Activated T-helper 1 cell treated with anti-CD3 and anti-CD28 coated beads, Interleukin-12 subunit alpha, Interleukin-12 subunit beta, Interleukin-2, Interleukin-4 antibody, amounts not matched to agents 30 ng/mL and 10 ng/mL and 1 ng/mL, durations not matched to agents 14 hours and 24 hours and 36 hours (primary cell): Measurements from ENCODE around the gene CLPSL2. TPM values are rescaled to one million over a fixed set of nuclear protein-coding genes. Genes with fewer than 3 reads are reported as not detected.

Experiments used
- DNase-seq: peaks from one replicate; pipeline ENCODE4 v3.0.0; 2021; ENCODE audit warnings: low spot score
- H3K27ac Mint-ChIP-seq: one replicate; pipeline ENCODE4 v1.8.0; 2021; ENCODE audit warnings: mild to moderate bottlenecking, mixed read lengths
- H3K27me3 Mint-ChIP-seq: one replicate; pipeline ENCODE4 v1.8.0; 2022; ENCODE audit warnings: mild to moderate bottlenecking, moderate library complexity, mixed read lengths; ENCODE audit not compliant: insufficient read depth
- H3K36me3 Mint-ChIP-seq: one replicate; pipeline ENCODE4 v1.8.0; 2021; ENCODE audit warnings: low read depth, mixed read lengths
- H3K4me1 Mint-ChIP-seq: one replicate; pipeline ENCODE4 v1.8.0; 2021; ENCODE audit warnings: low read depth, mixed read lengths
- H3K4me3 Mint-ChIP-seq: one replicate; pipeline ENCODE4 v1.8.0; 2021; ENCODE audit warnings: mild to moderate bottlenecking, moderate library complexity, mixed read lengths
- H3K9me3 Mint-ChIP-seq: one replicate; pipeline ENCODE4 v1.8.0; 2021; ENCODE audit warnings: mixed read lengths
- intact Hi-C: fragments of 100-400 bp; cut with micrococcal nuclease; formaldehyde crosslinking; loops from one replicate; pipeline ENCODE4 v1.15.1; 2024
- total RNA-seq: library from RNA; stranded (reverse); gene quantifications from 2 replicates; pipeline ENCODE4 v1.2.3, GENCODE V29; 2022

Gene CLPSL2
- total RNA-seq, 1 donor from 2014 or later = not detected

DNA sequence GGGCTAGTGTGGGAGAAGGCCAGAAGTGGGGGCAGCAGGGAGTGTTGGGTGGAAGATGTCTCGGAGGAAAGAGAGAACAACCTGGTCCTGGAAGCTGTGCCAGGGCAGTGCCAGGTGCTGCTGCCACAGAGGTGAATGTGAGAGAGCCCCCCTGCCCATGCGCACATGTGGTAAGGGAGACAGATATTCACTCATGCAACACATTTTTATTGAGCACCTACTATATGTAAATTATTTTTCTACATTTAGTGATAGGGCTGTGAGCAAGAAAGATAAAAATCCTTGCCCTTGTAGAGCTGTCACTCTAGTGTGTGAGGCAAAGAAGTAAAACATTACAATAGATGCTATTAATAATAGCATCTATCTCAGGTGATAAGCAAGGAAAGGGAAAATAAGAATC lies 4.9 kb downstream of the CLPSL2 start:
- intact Hi-C loops = no loop called here
- Mint-ChIP-seq H3K27ac (no peak overlapping the region), H3K36me3 (no peaks in the 10 kb centered on the region), H3K27me3 (peaks cover 20% of the 10 kb centered on the region), H3K9me3 (no peaks in the 10 kb centered on the region), H3K4me3 (no peak overlapping the region), H3K4me1 (no peaks in the 10 kb centered on the region)
- no peak for DNase-seq

DNA sequence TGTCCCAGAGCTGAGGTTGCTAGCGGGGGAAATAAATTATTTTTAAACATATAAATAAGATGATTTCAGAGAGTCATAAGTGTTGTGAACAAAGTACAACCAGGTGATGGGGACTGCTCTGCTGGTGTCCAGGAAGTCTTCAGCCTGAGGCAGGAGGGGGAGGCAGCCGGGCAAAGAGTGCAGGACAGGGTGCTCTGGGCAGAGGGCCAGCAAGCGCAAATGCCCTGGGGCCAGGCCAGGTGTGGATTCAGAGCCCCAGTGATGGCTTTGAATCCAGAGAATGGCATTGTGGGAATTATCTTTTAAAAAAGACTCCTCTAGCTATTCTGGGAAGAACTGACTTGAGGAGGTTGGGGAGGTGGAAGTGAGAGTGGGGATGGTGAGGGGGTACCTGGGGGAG lies 6.0 kb downstream of the CLPSL2 start:
- Mint-ChIP-seq H3K36me3 (no peaks in the 10 kb centered on the region), H3K4me3 (no peak overlapping the region), H3K4me1 (no peaks in the 10 kb centered on the region), H3K27me3 (peaks cover 22% of the 10 kb centered on the region), H3K27ac (no peak overlapping the region), H3K9me3 (no peaks in the 10 kb centered on the region)
- no peak for DNase-seq
- intact Hi-C loops = no loop called here

DNA sequence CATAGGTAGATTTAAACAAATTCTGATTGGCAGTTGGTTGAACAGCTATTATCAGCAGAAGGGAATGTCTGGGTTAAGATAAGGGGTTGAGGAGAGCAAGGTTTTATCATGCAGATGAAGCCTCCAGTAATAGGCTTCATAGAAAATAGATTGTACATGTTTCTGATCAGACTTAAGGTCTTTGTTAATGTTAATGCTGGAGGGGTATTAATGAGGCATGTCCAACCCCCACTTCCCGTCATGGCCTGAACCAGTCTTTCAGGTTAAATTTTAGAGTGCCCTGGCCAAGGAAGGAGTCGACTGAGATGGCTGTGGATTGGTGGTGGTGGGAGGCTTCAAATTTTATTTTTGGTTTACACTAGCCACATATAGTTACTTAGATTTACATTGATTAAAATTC lies 7.8 kb downstream of the CLPSL2 start:
- H3K4me1 Mint-ChIP-seq = no peaks in the 10 kb centered on the region
- no peak overlapping the region for H3K4me3 Mint-ChIP-seq
- no peak overlapping the region for H3K27ac Mint-ChIP-seq
- no peaks in the 10 kb centered on the region for H3K36me3 Mint-ChIP-seq
- no peaks in the 10 kb centered on the region for H3K9me3 Mint-ChIP-seq
- intact Hi-C loops = no loop called here
- H3K27me3 Mint-ChIP-seq = peaks cover 22% of the 10 kb centered on the region
- no peak for DNase-seq

DNA sequence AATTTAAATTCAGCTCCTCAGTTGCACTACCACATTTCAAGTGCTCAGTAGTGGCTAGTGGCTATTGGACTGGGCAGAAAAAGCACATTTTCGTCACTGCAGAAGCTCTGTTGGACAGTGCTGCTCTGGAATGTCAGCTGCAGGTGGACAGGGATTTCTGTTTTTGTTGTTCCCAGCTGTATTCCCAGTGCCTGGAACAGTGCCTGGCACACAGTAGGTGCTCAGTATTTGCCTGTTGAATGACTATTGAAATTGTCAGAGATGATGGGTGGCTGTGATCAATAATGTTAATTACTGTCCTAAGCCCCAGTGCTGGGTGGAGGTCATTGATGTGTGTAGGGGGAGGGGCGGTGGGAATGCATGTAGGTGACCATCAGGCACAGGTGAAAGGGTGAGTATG lies 9.9 kb downstream of the CLPSL2 start:
- no peak for DNase-seq
- Mint-ChIP-seq H3K27me3 (peaks cover 24% of the 10 kb centered on the region), H3K9me3 (no peaks in the 10 kb centered on the region), H3K27ac (no peak overlapping the region), H3K4me3 (no peak overlapping the region), H3K36me3 (no peaks in the 10 kb centered on the region), H3K4me1 (no peaks in the 10 kb centered on the region)
- intact Hi-C loops = no loop called here

DNA sequence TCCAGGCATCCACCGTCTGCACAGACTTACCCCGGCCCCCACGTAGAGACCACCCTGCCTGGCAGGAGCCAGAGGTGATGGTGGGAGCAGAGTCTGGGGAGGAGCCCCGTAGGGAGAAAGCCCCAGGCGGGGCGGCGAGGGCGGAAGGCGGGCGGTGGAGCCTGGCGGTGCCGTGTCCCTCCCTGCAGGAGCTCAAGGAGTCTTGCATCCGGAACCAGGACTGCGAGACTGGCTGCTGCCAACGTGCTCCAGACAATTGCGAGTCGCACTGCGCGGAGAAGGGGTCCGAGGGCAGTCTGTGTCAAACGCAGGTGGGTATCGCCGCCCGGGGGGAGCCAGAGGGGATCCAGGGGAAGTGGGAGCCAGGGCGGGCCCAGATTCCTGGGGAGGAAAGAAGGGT lies 10.4 kb downstream of the CLPSL2 start:
- H3K36me3 Mint-ChIP-seq = no peaks in the 10 kb centered on the region
- no peak overlapping the region for H3K27ac Mint-ChIP-seq
- intact Hi-C loops = no loop called here
- H3K4me1 Mint-ChIP-seq = no peaks in the 10 kb centered on the region
- peaks cover 24% of the 10 kb centered on the region for H3K27me3 Mint-ChIP-seq
- no peaks in the 10 kb centered on the region for H3K9me3 Mint-ChIP-seq
- H3K4me3 Mint-ChIP-seq = no peak overlapping the region
- no peak for DNase-seq

DNA sequence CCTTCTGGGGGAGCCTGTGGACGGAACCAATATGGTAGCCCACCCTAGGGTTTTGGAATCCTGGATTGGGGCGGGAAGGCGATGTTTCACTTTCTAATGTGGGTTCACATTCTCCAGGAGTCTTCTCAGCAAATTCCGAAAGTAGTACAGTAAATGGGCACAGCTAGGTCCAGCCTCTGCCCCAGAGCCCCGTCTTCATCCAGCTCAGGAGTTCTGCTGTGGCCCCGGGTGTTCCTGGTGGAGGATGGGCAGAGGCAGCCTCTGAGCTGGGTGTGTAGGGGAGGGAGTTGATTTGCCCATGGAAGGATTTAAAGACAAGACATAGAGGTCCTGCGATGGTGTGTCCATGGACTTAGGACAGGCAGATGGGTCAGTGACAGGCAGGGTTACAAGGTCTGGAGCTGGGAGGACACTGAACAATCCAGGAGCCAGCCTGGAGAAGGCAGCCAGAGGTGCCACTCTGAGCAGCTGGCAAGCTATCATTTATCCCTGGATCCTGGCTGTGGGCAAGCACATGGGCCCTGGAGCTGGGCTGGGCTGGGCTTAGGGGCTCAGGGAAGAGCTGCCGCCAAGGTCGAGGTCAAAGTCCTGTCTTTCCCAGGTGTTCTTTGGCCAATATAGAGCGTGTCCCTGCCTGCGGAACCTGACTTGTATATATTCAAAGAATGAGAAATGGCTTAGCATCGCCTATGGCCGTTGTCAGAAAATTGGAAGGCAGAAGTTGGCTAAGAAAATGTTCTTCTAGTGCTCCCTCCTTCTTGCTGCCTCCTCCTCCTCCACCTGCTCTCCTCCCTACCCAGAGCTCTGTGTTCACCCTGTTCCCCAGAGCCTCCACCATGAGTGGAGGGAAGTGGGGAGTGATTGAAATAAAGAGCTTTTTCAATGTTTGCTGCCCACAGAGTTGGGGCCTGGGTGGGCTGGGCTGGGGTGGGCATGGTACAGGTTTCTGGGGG lies 11.1 kb downstream of the CLPSL2 start:
- no peaks in the 10 kb centered on the region for H3K36me3 Mint-ChIP-seq
- no peaks in the 10 kb centered on the region for H3K4me1 Mint-ChIP-seq
- H3K27ac Mint-ChIP-seq = no peak overlapping the region
- H3K4me3 Mint-ChIP-seq = no peak overlapping the region
- H3K27me3 Mint-ChIP-seq = peaks cover 24% of the 10 kb centered on the region
- no peaks in the 10 kb centered on the region for H3K9me3 Mint-ChIP-seq
- intact Hi-C loops = no loop called here
- DNase-seq = no peak

DNA sequence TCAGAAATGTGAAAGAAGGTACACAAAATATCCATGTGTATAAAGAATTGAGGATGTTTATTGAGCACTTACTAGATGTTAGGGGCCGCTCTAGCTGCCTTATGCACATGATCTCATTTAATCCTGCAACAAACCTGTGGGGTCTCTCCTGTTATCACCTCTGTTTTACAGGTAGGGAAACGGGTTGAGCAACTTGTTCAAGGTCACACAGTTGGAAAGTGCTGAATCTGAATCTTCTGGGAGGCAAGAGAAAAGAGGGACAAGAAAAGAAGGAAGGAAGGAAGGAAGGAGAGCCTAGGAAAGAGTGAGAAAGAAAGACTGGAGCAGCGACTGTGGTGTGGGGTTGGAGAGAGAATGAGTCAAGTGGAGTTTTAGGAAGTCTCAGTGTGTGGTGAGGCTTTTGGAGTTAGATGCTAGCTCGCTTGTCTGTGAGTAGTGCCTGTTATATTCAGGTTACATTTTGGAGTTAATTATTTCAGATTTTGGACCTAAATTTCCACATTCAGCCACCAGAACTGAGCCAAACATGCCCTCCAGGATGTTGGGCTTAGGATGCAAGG lies 12.1 kb downstream of the CLPSL2 start:
- Mint-ChIP-seq H3K4me1 (no peaks in the 10 kb centered on the region), H3K9me3 (no peaks in the 10 kb centered on the region), H3K27me3 (peaks cover 24% of the 10 kb centered on the region), H3K4me3 (no peak overlapping the region), H3K27ac (no peak overlapping the region), H3K36me3 (no peaks in the 10 kb centered on the region)
- no peak for DNase-seq
- intact Hi-C loops = no loop called here

DNA sequence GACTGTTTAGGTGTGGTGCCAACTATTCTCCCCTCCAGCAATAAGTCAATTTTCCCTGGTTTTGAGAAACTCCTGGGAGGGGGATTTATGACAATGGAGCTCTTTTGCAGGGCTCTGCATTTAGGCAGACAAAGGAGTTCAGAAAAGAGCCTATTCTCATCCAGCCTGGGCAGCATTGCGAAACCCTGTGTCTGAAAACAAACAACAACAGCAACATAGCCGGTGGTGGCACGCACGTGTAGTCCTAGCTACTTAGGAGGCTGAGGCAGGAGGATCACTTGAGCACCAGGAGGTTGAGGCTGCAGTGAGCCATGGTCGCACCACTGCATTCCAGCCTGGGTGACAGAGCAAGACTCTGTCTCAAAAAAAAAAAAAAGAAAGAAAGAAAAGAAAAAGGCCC lies 14.3 kb downstream of the CLPSL2 start:
- Mint-ChIP-seq H3K27ac (no peak overlapping the region), H3K27me3 (peaks cover 18% of the 10 kb centered on the region), H3K4me1 (no peaks in the 10 kb centered on the region), H3K36me3 (no peaks in the 10 kb centered on the region), H3K4me3 (no peak overlapping the region), H3K9me3 (no peaks in the 10 kb centered on the region)
- DNase-seq = no peak
- intact Hi-C loops = no loop called here

DNA sequence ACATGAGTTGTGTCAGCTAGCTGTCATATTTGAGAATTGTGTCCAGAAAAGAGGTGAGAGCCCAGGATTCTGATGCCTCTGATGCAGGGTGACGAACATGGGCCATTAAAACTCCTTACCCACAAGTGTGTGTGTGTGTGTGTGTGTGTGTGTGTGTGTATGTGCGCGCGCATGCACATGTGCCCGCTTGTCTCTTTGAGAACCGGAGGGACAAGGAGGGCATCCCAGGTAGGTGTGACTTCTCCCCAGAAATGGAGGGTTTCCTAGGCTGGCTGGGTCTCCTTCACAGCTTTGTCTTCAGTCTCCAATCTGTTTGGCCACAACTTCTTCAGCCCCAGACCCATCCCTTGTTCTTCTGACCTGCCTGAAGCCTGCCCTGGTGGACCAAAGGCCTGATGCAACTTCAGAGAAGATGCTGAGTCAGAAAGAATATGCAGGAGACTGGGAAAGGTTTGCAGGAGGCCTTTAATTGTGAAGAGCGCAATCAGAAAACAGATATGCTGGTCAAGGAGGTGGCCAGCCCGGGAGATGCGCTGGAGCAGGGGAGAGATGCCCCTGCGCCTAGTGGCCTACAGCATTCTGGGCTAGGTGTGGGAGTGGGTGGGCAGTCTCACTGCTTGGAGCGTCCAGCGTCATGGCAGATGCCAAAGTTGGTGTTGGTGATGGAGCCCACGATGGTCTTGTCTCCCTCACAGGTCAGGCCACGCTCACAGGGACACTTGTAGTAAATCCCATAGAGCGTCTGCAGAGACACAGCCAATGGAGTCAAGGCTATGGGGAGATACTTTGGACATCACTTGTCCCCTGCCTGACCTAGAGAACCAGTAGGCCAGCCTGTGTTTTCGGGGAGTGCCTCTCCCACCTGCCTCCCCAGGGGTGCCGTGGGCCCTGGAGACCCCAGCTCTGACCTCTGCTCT lies 18.4 kb downstream of the CLPSL2 start:
- Mint-ChIP-seq H3K27ac (no peak overlapping the region), H3K9me3 (no peaks in the 10 kb centered on the region), H3K36me3 (no peaks in the 10 kb centered on the region), H3K27me3 (peaks cover 7% of the 10 kb centered on the region), H3K4me1 (no peaks in the 10 kb centered on the region), H3K4me3 (no peak overlapping the region)
- intact Hi-C loops = no loop called here
- no peak for DNase-seq

DNA sequence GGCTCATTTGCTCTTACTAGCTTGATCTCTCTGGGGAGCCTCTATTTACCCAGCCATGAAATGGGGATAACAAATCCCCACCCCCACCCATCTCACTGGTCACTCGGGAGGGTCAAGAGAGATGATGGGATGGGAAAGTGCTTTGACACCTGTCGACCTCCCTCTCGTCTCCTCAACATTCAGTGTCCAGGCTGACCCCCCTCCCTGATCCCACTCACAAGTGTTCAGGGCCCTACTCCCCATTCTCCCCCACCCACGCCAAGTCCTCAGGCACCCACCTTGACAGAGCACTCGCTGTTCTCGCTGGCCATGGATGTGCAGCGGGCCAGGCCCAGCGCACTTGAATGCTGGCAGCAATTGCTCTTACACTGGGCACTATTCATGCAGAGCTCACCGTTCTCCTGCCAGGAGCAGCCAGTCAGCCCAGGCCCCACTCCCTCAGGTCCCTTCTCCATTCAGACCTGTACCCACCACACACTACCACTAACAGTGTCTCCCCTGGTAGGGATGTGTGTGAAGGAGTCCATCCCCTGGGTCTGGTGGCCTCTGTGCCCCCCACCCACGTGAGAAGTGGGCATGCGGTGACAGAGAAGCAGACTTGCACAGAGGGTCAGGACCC lies 19.2 kb downstream of the CLPSL2 start:
- no peak for DNase-seq
- Mint-ChIP-seq H3K4me3 (no peak overlapping the region), H3K4me1 (no peaks in the 10 kb centered on the region), H3K27me3 (peaks cover 7% of the 10 kb centered on the region), H3K9me3 (no peaks in the 10 kb centered on the region), H3K27ac (no peak overlapping the region), H3K36me3 (no peaks in the 10 kb centered on the region)
- intact Hi-C loops = no loop called here

DNA sequence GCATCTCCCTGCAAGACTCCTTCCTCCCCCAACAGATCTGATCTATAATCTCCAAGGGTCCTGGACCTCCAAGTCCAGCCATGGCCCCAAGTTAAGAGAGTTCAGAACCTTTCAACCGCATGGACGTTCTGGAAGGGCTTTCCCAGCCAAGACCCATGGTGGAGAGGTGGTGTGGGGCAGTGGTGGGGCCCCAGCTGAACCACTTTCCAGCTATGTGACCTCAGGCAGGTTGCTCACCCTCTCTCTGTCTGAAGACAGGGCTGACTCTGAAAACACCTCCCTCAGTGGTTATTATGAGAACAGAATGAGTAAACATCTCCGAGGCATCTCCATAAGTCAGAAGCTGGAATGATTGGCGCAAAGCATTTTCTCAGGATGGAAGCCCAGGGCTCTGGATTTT lies 19.8 kb downstream of the CLPSL2 start:
- no peak for DNase-seq
- no peaks in the 10 kb centered on the region for H3K4me1 Mint-ChIP-seq
- no peaks in the 10 kb centered on the region for H3K36me3 Mint-ChIP-seq
- intact Hi-C loops = no loop called here
- H3K9me3 Mint-ChIP-seq = no peaks in the 10 kb centered on the region
- peaks cover 7% of the 10 kb centered on the region for H3K27me3 Mint-ChIP-seq
- H3K4me3 Mint-ChIP-seq = no peak overlapping the region
- H3K27ac Mint-ChIP-seq = no peak overlapping the region

DNA sequence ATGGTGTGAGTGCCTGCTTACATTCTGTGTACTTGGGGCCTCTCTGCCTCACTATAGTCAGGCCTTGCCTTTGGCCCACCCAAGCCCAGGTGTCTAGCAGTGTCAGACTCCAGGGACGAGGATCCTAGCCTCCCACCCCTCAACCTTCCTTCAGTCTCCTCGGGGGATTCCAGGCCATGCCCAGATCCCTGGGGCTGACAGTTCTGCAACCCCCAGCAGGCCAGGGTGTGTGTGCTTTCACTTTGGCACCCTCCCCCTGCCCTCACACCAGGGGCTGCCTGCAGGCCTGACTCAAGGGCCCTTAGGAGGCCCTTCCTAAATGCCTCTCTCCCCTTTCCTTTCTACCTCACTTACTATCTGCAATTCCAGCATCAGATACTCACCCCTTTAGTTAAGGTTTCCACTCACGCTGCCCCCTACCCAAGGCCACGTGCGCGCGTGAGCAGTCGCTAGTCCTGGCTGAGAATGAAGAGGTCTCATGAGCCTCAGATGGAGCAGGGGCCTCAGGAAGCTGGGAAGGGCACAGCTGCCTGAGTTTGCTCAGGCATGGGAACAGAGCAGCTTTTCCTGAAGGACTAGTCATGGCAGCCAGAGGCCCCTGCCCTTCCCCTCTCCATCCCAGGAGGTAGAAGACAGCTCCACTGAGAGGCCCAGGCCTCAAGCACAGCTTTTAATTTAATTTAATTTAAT lies 21.6 kb downstream of the CLPSL2 start:
- no peaks in the 10 kb centered on the region for H3K4me1 Mint-ChIP-seq
- intact Hi-C loops = no loop called here

More for the DNA sequence above, 21.6 kb downstream of the CLPSL2 start:
- H3K9me3 Mint-ChIP-seq = no peaks in the 10 kb centered on the region
- no peak overlapping the region for H3K27ac Mint-ChIP-seq
- H3K27me3 Mint-ChIP-seq = peaks cover 7% of the 10 kb centered on the region
- no peak overlapping the region for H3K4me3 Mint-ChIP-seq
- DNase-seq = no peak
- H3K36me3 Mint-ChIP-seq = no peaks in the 10 kb centered on the region
